ENCODE results near the gene ATP1B2. TPM values are rescaled to one million over a fixed set of nuclear protein-coding genes. Genes with fewer than 3 reads are reported as not detected.

ATP1B2 gene
- total RNA-seq, 1 experiment from 2014 or later: 29.1 TPM

GRCh38 chr17:7647018-7647417 lies 3.7 kb upstream of the ATP1B2 start:
- Mint-ChIP-seq H3K4me3 (no peak overlapping the region), H3K4me1 (peaks cover 14% of the 10 kb centered on the region), H3K9me3 (no peaks in the 10 kb centered on the region), H3K27me3 (ENCODE audit: low read depth) (peaks cover 44% of the 10 kb centered on the region), H3K36me3 (no peaks in the 10 kb centered on the region), H3K27ac (no peak overlapping the region)
- no peak for TF ChIP-seq PRRX2 (CRISPR knock-in tag; IDR thresholded peaks at IDR 0.05)
- no peak for TF ChIP-seq ATF2 (CRISPR knock-in tag; IDR thresholded peaks at IDR 0.05; ENCODE audit: borderline replicate concordance, low read depth)
- no peak for TF ChIP-seq ZNF512 (CRISPR knock-in tag; IDR thresholded peaks at IDR 0.05; ENCODE audit: borderline replicate concordance)
- TF ChIP-seq ZNF232 (CRISPR knock-in tag; IDR thresholded peaks at IDR 0.05): no peak
- no peak for TF ChIP-seq SMAD3 (CRISPR knock-in tag; IDR thresholded peaks at IDR 0.05; ENCODE audit: borderline replicate concordance)
- no peak for TF ChIP-seq NFATC4 (CRISPR knock-in tag; IDR thresholded peaks at IDR 0.05)
- no peak for TF ChIP-seq ZNF317 (CRISPR knock-in tag; IDR thresholded peaks at IDR 0.05; ENCODE audit: borderline replicate concordance, low read depth)
- TF ChIP-seq SP1 (CRISPR knock-in tag; conservative IDR thresholded peaks at IDR 0.05): no peak
- no peak for TF ChIP-seq RORB (CRISPR knock-in tag; IDR thresholded peaks at IDR 0.05)
- ChIA-PET POLR2A (interaction anchor here (0.7 to 0.9 kb wide), 2 partner anchors 39 to 269 kb away, joined by 3 read pairs; no protein-coding TSS in a partner anchor), CTCF (interaction anchor here (0.5 to 7.5 kb wide), 4 partner anchors 10 to 599 kb away, joined by 3 to 88 read pairs (median 4); partner anchors contain the start of gene TP53)
- ATAC-seq (no peak), DNase-seq (ENCODE audit: low spot score) (no peak)

GRCh38 chr17:7651097-7651664 lies 455 bp downstream of the ATP1B2 start:
- no peaks in the 10 kb centered on the region for H3K9me3 Mint-ChIP-seq
- TF ChIP-seq ELF4 (CRISPR knock-in tag; IDR thresholded peaks at IDR 0.05; ENCODE audit: low read depth): 0 out of 2 replicates have a peak, but pooled peaks have one; percentile 29
- no peak for TF ChIP-seq TCF7 (CRISPR knock-in tag; IDR thresholded peaks at IDR 0.05; ENCODE audit: low read depth)
- CTCF ChIA-PET: interaction anchor here (0.5 to 7.5 kb wide), 16 partner anchors 16 to 390 kb away, joined by 3 to 88 read pairs (median 8); partner anchors contain the start of genes FXR2, SAT2, SOX15 and TP53
- peaks cover 53% of the 10 kb centered on the region for H3K27me3 Mint-ChIP-seq (ENCODE audit: low read depth)
- peaks cover 19% of the 10 kb centered on the region for H3K36me3 Mint-ChIP-seq
- H3K4me1 Mint-ChIP-seq: peaks cover 39% of the 10 kb centered on the region
- DNase-seq (ENCODE audit: low spot score) (no peak), ATAC-seq (no peak)
- POLR2A ChIA-PET: interaction anchor here (0.9 to 3.8 kb wide), 17 partner anchors 9 to 77 kb away, joined by 3 to 80 read pairs (median 5); partner anchors contain the start of genes FXR2, MPDU1, SAT2 and SOX15
- peak overlapping the region; percentile 83 for H3K4me3 Mint-ChIP-seq
- no peak overlapping the region for H3K27ac Mint-ChIP-seq

- no peak overlapping the region for H3K27ac Mint-ChIP-seq
- peaks cover 25% of the 10 kb centered on the region for H3K36me3 Mint-ChIP-seq
- POLR2A ChIA-PET: interaction anchor here (0.5 to 3.8 kb wide), 12 partner anchors 10 to 1243 kb away, joined by 3 to 80 read pairs (median 5); partner anchors contain the start of genes FXR2, MPDU1, SAT2 and SOX15
- H3K4me3 Mint-ChIP-seq: peak overlapping the region; percentile 71
- ATAC-seq (no peak), DNase-seq (ENCODE audit: low spot score) (peak; percentile 43)
- no peaks in the 10 kb centered on the region for H3K9me3 Mint-ChIP-seq
- H3K27me3 Mint-ChIP-seq (ENCODE audit: low read depth): peaks cover 53% of the 10 kb centered on the region
- H3K4me1 Mint-ChIP-seq: peaks cover 45% of the 10 kb centered on the region
- TF ChIP-seq PRDM15 (CRISPR knock-in tag; IDR thresholded peaks at IDR 0.05) (no peak), KAT7 (CRISPR knock-in tag; IDR thresholded peaks at IDR 0.05; ENCODE audit: borderline replicate concordance) (0 out of 2 replicates have a peak, but pooled peaks have one; percentile 53), RORB (CRISPR knock-in tag; IDR thresholded peaks at IDR 0.05) (no peak), ZNF512 (CRISPR knock-in tag; IDR thresholded peaks at IDR 0.05; ENCODE audit: borderline replicate concordance) (no peak), CTCF (IDR thresholded peaks at IDR 0.05) (no peak), OVOL2 (CRISPR knock-in tag; IDR thresholded peaks at IDR 0.05; ENCODE audit: borderline replicate concordance) (no peak), ATF1 (CRISPR knock-in tag; IDR thresholded peaks at IDR 0.05) (no peak)
- CTCF ChIA-PET: interaction anchor here (1.0 to 7.5 kb wide), 9 partner anchors 15 to 91 kb away, joined by 3 to 88 read pairs (median 9); partner anchors contain the start of genes FXR2, TP53 and WRAP53
Measured at GRCh38 chr17:7651665-7652387, 1.1 kb downstream of the ATP1B2 start.

All from WTC11 (cell line).